Measurements from ENCODE around the gene RPL35.

RPL35 gene

DNA sequence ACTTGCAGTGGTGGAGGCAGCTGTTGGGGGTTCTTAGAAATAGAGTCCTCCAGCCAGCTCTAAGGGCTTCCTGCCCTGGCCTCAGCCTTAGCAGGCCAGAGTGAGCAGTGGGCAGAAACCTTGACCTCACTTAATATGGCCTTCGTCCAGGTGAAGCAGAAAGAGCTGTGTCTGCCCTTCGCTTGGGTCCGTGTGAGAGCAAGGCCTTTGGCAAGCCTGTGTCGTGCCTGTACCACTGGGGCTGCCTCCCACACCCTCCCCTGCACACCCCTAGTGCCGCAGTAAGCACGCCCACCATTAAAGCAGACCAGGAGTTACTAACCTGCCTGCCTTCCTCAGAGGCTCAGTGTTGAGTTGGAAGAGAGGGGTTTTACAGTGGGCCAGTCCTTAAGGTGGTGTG is 13.7 kb upstream of the RPL35 start:
- no peak for DNase-seq

DNA sequence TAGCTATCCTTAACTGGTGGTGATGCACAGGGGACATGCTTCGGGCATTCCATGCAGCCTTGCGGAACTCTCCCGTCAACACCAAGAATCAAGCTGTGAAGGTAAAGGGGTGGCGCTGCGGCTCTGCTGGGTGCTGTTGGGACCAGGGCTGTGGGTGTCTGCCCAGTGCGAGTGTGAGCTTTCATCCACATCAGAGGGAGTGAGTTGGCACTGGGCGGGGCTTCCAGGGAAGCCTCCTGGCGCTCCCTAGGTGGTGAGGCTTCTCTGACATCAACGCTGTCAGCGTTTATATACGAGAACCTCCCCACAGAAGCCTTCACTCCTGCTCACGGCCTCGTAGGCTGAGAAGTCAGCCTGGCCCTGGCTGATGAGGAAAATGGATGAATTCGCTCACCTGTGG is 11.9 kb upstream of the RPL35 start:
- DNase-seq = no peak

DNA sequence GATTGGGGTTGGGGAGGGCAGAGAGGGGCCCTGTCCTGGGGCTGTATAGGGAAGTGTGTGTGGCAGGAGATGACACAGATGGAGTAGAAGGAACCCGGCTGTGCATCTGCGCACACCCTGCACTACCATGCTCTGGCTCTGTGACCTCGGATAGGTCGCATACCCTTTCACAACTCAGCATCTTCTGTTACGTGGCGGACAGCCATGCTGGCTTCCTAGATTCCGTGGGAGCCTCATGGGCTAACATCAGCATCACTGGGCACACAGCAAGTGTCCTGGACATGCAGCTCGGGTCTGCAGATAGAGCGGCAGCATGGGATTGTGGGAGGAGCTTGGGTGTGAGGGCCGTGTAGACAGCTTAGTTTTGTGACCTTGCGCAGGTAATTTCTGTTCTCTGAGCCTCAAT is 9.4 kb upstream of the RPL35 start:
- DNase-seq = no peak

GRCh38 chr9:124870723-124871122 is 9.0 kb upstream of the RPL35 start:
- no peak for DNase-seq

DNA sequence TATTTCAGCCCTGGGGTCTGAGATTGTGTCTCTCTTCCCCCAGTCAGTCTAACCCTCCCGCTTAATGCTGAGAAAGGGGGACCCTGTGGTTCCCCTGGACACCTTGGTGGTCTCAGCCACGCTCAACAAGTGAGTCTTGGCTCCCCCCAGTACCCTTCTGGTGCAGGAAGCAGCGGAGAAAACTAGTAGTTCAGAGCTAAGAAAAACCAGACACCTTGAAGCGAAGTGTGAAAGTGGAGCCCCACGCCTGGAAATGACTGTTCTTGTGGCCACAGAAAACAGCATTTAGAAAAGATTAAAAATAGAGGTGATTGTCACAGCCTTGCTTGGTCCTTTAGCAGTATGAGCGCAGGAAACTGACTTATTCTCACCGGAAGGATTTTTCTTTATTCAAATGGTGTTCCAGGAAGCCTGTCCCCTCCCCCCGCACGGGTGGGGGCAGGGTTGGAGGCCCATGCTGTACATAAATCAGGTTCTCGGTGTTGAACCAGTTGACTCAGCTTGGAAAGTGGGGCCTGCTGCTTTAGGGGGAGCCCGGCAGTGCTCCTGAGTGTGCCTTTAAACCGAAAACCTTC is 8.3 kb upstream of the RPL35 start:
- no peak for DNase-seq

GRCh38 chr9:124869466-124869985 is 7.8 kb upstream of the RPL35 start:
- no peak for DNase-seq

GRCh38 chr9:124868511-124869465 is 7.0 kb upstream of the RPL35 start:
- peak; percentile 36 for DNase-seq

DNA sequence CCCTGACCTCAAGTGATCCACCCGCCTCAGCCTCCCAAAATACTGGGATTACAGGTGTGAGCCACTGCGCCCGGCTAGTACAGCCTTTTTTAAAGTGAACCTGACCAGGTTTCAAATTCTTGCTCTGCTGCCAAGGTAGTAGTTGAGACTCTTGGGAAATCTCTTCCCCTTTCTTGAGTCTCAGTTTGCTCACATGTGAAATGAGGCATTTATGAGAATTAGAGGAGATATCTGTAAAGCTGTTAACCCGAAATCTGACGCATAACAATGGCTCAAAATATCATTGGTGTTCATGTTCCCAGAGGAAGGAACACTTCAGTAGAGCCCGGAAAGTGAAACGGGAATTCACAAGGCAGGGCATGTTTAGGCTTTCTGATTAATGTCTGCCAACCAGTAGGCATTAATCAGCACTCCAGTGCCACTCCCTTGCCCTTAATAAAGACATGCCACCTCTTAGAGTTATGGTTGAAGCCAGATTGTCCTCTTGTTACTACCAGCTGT is 1.7 kb upstream of the RPL35 start:
- DNase-seq = peak; percentile 37

GRCh38 chr9:124860582-124861341 is 995 bp downstream of the RPL35 start:
- DNase-seq = no peak

DNA sequence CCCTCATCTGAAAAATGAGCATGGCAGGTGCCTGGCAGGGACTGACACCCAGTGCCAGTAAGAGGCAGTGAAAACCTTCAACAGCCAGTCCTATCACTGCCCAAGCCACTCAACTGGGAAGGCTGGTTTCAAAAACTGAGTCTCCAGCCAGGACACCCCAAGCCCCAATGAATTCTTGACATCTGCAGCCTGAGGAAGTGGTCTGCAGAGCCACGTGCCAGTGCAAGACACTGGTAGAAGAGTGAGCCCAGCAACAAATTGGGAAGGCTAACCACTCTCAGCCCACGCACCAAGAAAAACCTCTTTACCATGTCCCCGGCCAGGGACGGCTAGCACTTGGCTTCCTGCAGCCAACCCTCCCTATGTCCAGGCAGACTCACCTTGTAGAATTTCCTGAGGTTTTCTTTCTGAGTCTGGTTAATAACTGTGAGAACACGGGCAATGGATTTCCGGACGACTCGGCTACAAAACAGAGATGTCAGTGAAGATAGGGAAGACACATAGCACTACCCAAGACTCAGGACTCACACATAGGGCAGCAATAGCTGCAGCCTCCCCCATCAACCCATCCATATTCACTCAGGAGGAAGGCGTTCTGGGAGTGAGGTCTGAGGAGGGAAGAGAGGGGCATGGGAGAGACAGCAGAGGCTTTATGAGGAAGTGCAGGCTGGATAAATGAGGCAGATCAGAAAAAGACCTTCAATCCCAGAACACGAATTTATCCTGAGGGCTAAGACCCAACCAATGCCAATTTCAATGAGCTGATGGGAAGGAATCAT is 1.8 kb downstream of the RPL35 start:
- DNase-seq = no peak

- DNase-seq = no peak
Measured at GRCh38 chr9:124858330-124859046, 3.3 kb downstream of the RPL35 start.

DNA sequence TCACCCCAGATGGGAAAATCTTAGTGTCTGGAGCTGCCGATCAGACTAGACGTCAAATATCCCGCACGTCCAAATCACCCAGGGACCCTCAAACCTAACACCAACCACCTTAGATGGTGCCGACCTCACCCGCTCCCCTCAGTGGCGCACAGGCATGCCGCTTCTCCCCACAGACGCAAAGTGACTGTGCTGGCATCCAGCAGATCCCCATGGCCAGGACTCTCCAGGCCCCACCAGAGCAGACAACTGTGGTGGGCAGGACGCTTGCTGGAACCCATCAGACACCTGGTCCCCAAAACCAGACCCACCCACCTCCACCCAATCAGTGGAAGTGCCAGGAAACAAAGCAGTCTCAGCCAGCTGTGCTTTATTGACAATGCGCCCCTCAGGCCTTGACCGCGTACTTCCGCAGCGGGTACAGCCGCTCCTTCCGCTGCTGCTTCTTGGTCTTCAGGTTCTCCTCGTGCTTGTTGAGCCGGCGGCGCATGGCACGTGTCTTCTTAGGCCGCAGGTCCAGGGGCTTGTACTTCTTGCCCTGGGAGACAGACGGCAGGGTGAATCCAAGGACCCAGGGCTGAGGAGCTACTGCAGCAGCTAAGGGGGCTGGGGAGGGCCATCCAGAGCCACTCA is 4.1 kb downstream of the RPL35 start:
- DNase-seq = no peak

DNA sequence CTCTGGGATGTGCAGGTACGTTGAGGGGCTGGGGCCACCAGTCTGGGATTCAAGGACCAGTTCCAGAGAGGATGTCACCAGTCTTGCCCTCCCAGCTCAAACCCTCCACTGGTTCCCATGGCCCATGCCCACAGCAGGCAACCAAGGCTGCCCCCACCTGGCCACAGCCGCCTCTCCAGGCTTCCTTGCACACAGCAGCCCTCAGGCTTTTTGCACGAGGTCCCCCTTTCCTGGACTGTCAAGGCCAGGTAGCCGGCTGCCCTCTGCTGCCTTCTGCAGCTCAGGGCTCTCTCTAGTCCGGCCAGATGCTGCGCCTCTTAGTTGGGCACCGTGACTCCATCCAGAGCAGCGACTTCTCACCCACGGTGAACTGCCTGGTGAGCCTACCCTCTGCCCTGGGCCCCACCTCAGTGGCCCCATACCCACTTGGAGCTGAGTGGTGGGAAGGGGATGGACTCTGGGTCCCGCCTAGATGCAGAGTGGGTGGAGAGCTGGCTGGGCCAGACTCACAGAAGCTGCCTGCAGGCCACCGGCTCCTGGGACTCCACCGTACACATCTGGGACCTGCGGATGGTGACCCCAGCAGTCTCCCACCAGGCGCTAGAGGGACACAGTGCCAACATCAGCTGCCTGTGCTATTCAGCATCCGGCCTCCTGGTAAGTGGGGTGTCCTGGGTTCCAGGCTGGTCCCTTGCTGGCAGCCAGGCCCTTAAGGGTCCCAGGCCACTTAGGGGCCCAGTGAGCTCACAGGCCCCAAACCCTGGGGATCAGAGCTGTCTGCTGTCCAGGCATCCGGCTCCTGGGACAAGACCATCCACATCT is 5.6 kb downstream of the RPL35 start:
- DNase-seq = no peak

GRCh38 chr9:124855566-124855943 is 6.2 kb downstream of the RPL35 start:
- DNase-seq = no peak

DNA sequence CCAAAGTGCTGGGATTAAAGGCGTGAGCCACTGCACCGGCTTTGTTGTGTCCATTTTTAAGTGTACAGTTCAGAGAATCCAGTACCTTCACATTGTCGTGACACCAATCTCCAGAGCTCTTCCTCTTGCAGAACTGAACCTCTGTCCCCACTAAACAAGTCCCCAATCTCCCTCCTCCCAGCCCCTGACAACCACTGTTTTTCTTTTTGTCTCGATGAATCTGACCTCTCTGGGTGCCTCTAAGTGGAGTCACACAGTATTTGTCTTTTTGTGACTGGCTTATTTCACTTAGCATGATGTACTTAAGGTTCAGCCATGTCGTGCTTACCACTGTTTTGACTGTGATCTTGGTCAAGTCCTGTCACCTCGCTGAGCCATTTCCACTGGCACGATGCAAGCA is 6.9 kb downstream of the RPL35 start:
- DNase-seq = no peak

DNA sequence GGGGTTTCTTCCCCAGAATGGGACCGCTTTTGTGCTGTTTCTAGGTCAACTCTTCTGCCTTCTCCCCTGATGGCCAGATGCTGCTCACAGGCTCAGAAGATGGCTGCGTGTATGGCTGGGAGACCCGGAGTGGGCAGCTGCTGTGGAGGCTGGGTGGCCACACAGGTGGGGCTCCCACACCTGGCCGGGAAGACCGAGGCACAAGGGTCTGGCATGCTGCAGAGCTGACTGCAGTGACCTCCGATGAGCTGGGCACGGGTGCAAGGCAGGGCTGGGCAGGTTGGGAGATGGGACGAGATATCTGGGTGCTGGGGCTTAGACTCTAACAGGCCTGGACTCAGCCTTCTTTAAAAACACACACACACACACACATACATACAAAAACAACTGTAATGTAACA is 7.6 kb downstream of the RPL35 start:
- no peak for DNase-seq

GRCh38 chr9:124853605-124854143 is 8.1 kb downstream of the RPL35 start:
- no peak for DNase-seq

GRCh38 chr9:124852829-124853531 is 8.8 kb downstream of the RPL35 start, which contains the start of gene WDR38:
WDR38 (plus strand) TSS chr9:124853460; CDS start chr9:124853532, 72 bp downstream.
- peak; percentile 42 for DNase-seq

DNA sequence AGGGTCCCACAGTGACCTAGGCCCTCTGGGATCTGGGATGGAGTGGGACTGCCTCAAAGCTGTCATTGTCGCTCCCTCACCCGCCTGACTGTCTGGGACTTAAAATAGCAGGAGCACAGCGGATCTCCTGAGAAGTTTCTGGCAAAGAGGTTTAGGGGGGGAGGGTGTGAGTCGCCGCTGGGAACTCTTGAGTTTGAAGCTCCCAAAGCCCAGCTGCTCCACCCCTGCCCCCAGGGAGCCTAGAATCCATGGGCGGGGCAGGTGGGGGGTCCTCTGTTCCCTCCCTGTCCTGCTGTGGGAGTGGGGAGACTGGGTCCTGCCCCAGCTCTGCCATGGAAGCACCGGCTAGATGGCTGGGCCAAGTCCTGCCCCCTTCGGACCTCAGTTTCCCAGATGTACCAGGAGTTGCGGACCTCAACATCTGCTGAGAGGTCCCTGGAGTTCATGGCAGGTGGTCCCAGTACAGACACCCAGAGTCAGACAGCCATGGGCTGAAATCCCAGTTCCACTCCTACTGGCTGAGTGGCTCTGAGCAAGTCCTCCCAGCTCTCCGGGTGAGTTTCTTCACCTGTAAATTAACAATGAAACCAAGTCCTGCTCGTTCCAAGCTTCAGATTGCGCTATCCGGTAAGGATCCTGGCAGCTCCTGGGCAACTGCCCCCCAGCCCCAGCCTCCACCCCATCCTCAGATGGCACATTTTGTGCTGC is 9.5 kb downstream of the RPL35 start:
- no peak for DNase-seq
